GM23248 (cell line): ENCODE data around the gene M1AP. TPM values are rescaled to one million over a fixed set of nuclear protein-coding genes. Genes with fewer than 3 reads are reported as not detected.

Experiments used
- DNase-seq: peaks from one replicate; pipeline ENCODE4 v3.0.0-alpha.2; 2015
- H2AFZ ChIP-seq: fragments of 200-600 bp; sonication (generic); 2 replicates; pipeline ENCODE4 v1.6.1; 2016; ENCODE audit warnings: antibody characterized with exemption
- H3F3A ChIP-seq: fragments of 200-600 bp; sonication (generic); 2 replicates; pipeline ENCODE4 v1.6.1; 2016; ENCODE audit warnings: mild to moderate bottlenecking, antibody characterized with exemption, mixed run types; ENCODE audit not compliant: insufficient read depth
- H3K27ac ChIP-seq: fragments of 200-600 bp; sonication (generic); 2 replicates; pipeline ENCODE4 v1.5.1; 2016; ENCODE audit warnings: mild to moderate bottlenecking
- H3K27me3 ChIP-seq: fragments of 200-600 bp; sonication (generic); replicated peaks from 2 replicates; pipeline ENCODE4 v1.6.1; 2016; ENCODE audit warnings: mild to moderate bottlenecking; ENCODE audit not compliant: insufficient read depth
- H3K36me3 ChIP-seq: fragments of 200-600 bp; sonication (generic); 2 replicates; pipeline ENCODE4 v1.6.1; 2016; ENCODE audit warnings: low read depth, mild to moderate bottlenecking
- H3K4me1 ChIP-seq: fragments of 200-600 bp; sonication (generic); 2 replicates; pipeline ENCODE4 v1.6.1; 2016; ENCODE audit warnings: mild to moderate bottlenecking; ENCODE audit not compliant: insufficient read depth
- H3K4me2 ChIP-seq: fragments of 200-600 bp; sonication (generic); one replicate; pipeline ENCODE4 v1.6.1; 2016; ENCODE audit warnings: mild to moderate bottlenecking; ENCODE audit not compliant: unreplicated experiment
- H3K4me3 ChIP-seq: fragments of 200-600 bp; sonication (generic); 2 replicates; pipeline ENCODE4 v1.5.1; 2016; ENCODE audit warnings: mild to moderate bottlenecking
- H3K79me2 ChIP-seq: fragments of 200-600 bp; sonication (generic); 2 replicates; pipeline ENCODE4 v1.6.1; 2016; ENCODE audit warnings: mild to moderate bottlenecking; ENCODE audit not compliant: insufficient read depth
- H3K9ac ChIP-seq: fragments of 200-600 bp; sonication (generic); 2 replicates; pipeline ENCODE4 v1.6.1; 2016; ENCODE audit warnings: mild to moderate bottlenecking
- H3K9me2 ChIP-seq: fragments of 200-600 bp; sonication (generic); 2 replicates; pipeline ENCODE4 v1.6.1; 2016; ENCODE audit warnings: mixed run types, mild to moderate bottlenecking, moderate library complexity; ENCODE audit not compliant: insufficient read depth
- H3K9me3 ChIP-seq: fragments of 200-600 bp; sonication (generic); one replicate; pipeline ENCODE4 v1.6.1; 2017; ENCODE audit warnings: low read depth
- H4K20me1 ChIP-seq: fragments of 200-600 bp; sonication (generic); 2 replicates; pipeline ENCODE4 v1.6.0; 2016; ENCODE audit not compliant: insufficient read depth
- EZH2 ChIP-seq: fragments of 200-600 bp; sonication (generic); IDR thresholded peaks from 2 replicates; pipeline ENCODE4 v1.6.1; 2018; ENCODE audit warnings: antibody characterized with exemption, mild to moderate bottlenecking; ENCODE audit not compliant: insufficient read depth, poor library complexity, severe bottlenecking
- EZH2phosphoT487 ChIP-seq: fragments of 200-600 bp; sonication (generic); IDR thresholded peaks from 2 replicates; pipeline ENCODE4 v1.6.1; 2018; ENCODE audit warnings: antibody characterized with exemption, moderate library complexity, mild to moderate bottlenecking, low read depth; ENCODE audit not compliant: insufficient read depth
- WGBS, 2 experiments: methylation state at CpG; one replicate each; pipeline ENCODE4 v1.1.6; 2015 to 2017; ENCODE audit warnings: low lambda C conversion rate in 2 of 2, low coverage in 1 of 2; ENCODE audit errors: missing lambda C conversion rate in 2 of 2; 5-methylcytosine and 5-hydroxymethylcytosine counted together
- in situ Hi-C: fragments of 300-500 bp; cut with MboI; formaldehyde crosslinking; loops from 2 replicates; pipeline ENCODE4 v1.15.0; 2020
- polyA plus RNA-seq: library from polyadenylated mRNA; unstranded; fragments of >200 nt; fragmentation: Nextera tagmentation; extraction: Ambion mirVana; gene quantifications from 2 replicates; pipeline ENCODE4 v1.2.1, GENCODE V29; 2016
- total RNA-seq: library from RNA; depleted of rRNA; stranded (reverse); fragments of >200 nt; shearing (Covaris generic); gene quantifications from 2 replicates; pipeline ENCODE4 v1.2.3, GENCODE V29; 2014

Gene M1AP
- total and polyA plus RNA-seq, 2 experiments from 2014 or later: 0.18 to 1.5 TPM

GRCh38 chr2:74618410-74619083 lies 29.6 kb downstream of the M1AP start:
- H4K20me1 ChIP-seq: no peaks in the 10 kb centered on the region
- TF ChIP-seq EZH2phosphoT487: no peak
- no peak for TF ChIP-seq EZH2
- H2AFZ ChIP-seq: no peak overlapping the region
- H3K79me2 ChIP-seq: no peaks in the 10 kb centered on the region
- DNase-seq: no peak
- no peaks in the 10 kb centered on the region for H3K4me1 ChIP-seq
- no peak overlapping the region for H3K9ac ChIP-seq
- in situ Hi-C loops: no loop called here
- no peaks in the 10 kb centered on the region for H3K36me3 ChIP-seq
- no peak overlapping the region for H3K27ac ChIP-seq
- H3K4me2 ChIP-seq: no peak overlapping the region
- WGBS, 2 experiments: 49 to 50% methylated on average over 6 of the region's 6 CpGs
- no peaks in the 10 kb centered on the region for H3F3A ChIP-seq
- H3K9me3 ChIP-seq: no peaks in the 10 kb centered on the region
- no peaks in the 10 kb centered on the region for H3K9me2 ChIP-seq
- peaks cover 52% of the 10 kb centered on the region for H3K27me3 ChIP-seq
- H3K4me3 ChIP-seq: no peak overlapping the region

DNA sequence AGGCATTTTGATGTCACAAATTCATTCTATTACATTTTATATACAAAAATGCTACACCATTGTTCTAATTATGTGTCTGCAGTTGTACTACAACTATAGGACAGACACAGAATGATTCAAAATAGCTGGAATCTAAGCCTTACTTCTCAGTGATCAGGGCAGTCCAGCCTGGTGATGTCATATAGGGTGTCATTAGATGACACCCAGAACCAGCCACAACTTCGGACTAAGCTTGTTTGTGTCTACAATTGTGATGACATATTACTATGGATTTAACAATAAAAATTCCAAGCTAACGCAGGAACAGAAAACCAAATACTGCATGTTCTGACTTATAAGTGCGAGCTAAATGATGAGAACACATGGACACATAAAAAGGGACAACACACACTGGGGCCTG lies 31.0 kb downstream of the M1AP start:
- in situ Hi-C loops: no loop called here
- H3K27me3 ChIP-seq: peaks cover 65% of the 10 kb centered on the region
- no peak overlapping the region for H3K9ac ChIP-seq
- 39 to 50% methylated on average over 3 of the region's 3 CpGs for WGBS, 2 experiments
- no peak overlapping the region for H3K27ac ChIP-seq
- no peaks in the 10 kb centered on the region for H3K79me2 ChIP-seq
- no peaks in the 10 kb centered on the region for H3K36me3 ChIP-seq
- no peaks in the 10 kb centered on the region for H3K9me2 ChIP-seq
- no peaks in the 10 kb centered on the region for H3K9me3 ChIP-seq
- TF ChIP-seq EZH2 (no peak), EZH2phosphoT487 (no peak)
- no peak overlapping the region for H2AFZ ChIP-seq
- no peaks in the 10 kb centered on the region for H3K4me1 ChIP-seq
- H4K20me1 ChIP-seq: no peaks in the 10 kb centered on the region
- DNase-seq: peak; percentile 38
- H3F3A ChIP-seq: no peaks in the 10 kb centered on the region
- no peak overlapping the region for H3K4me2 ChIP-seq
- H3K4me3 ChIP-seq: no peak overlapping the region

- no peaks in the 10 kb centered on the region for H3K9me2 ChIP-seq
- H4K20me1 ChIP-seq: no peaks in the 10 kb centered on the region
- no peaks in the 10 kb centered on the region for H3K79me2 ChIP-seq
- H3K36me3 ChIP-seq: no peaks in the 10 kb centered on the region
- H3K4me1 ChIP-seq: peaks cover 10% of the 10 kb centered on the region
- no peak for TF ChIP-seq EZH2
- TF ChIP-seq EZH2phosphoT487: no peak
- no peak for DNase-seq
- in situ Hi-C loops: no loop called here
- no peak overlapping the region for H3K4me3 ChIP-seq
- H3K9me3 ChIP-seq: no peaks in the 10 kb centered on the region
- peaks cover 35% of the 10 kb centered on the region for H3K27me3 ChIP-seq
- H3K4me2 ChIP-seq: no peak overlapping the region
- H3F3A ChIP-seq: peaks cover 11% of the 10 kb centered on the region; the same call in 1 of the 2 replicates
- H3K9ac ChIP-seq: no peak overlapping the region
- 29 to 31% methylated on average over 5 of the region's 5 CpGs for WGBS, 2 experiments
- no peak overlapping the region for H3K27ac ChIP-seq
- no peak overlapping the region for H2AFZ ChIP-seq
These were observed 41.2 kb downstream of the M1AP start for GRCh38 chr2:74606927-74607326.

DNA sequence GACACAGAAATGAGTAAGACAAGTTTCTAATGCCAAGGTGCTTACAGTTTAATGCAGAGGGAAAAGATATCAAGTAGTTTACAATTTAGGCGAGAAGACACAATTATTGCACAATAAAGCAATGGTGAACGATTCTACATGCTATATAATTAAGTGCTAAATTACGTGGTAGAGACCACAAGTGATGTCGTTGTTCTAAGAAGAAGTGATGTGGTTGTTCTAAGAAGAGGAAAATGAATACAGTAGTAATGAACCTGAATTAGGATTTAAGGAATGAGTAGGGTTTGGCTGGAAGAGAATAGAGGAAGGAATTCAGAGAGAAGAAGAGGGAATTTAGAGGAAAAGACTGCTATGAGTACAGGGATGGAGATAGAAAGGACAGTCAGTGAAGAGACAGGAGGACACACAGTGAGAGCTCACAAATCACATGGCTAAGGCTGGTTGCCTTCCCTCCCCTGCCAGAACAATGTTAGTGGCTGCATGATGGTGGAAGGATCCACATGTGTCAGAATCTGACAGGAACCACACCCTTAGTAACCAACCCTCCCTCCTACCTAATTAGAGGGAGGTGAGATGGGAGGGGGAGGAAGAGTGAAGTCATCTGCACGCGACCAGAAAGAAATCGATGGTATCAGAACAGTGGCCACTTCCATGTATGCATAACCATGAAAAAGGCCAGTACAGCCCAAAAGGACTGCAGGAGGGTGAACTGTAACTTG lies 44.7 kb downstream of the M1AP start:
- WGBS, 2 experiments: 69 to 71% methylated on average over 7 of the region's 7 CpGs
- Histone ChIP-seq H3K36me3 (no peaks in the 10 kb centered on the region), H3K9ac (no peak overlapping the region), H3K9me2 (no peaks in the 10 kb centered on the region), H3K4me1 (peaks cover 10% of the 10 kb centered on the region), H4K20me1 (no peaks in the 10 kb centered on the region), H3F3A (peaks cover 15% of the 10 kb centered on the region; the same call in 1 of the 2 replicates), H3K9me3 (no peaks in the 10 kb centered on the region), H2AFZ (no peak overlapping the region), H3K4me2 (no peak overlapping the region), H3K27me3 (peaks cover 36% of the 10 kb centered on the region), H3K79me2 (no peaks in the 10 kb centered on the region), H3K4me3 (no peak overlapping the region), H3K27ac (no peak overlapping the region)
- TF ChIP-seq EZH2phosphoT487 (no peak), EZH2 (no peak)
- in situ Hi-C loops: no loop called here
- no peak for DNase-seq
